ENCODE results near the gene RPS3.
"Not testable (repeated sequence)": the region's sequence is repeated elsewhere in the genome, so short reads cannot be mapped to it uniquely, and the experiment has no call there.

Gene RPS3

GRCh38 chr11:75380245-75380644 lies 19.1 kb upstream of the RPS3 start:
- DNase-seq (ENCODE audit: low spot score) = no peak

GRCh38 chr11:75380716-75381420 lies 18.4 kb upstream of the RPS3 start:
- DNase-seq (ENCODE audit: low spot score) = peak; percentile 45

DNA sequence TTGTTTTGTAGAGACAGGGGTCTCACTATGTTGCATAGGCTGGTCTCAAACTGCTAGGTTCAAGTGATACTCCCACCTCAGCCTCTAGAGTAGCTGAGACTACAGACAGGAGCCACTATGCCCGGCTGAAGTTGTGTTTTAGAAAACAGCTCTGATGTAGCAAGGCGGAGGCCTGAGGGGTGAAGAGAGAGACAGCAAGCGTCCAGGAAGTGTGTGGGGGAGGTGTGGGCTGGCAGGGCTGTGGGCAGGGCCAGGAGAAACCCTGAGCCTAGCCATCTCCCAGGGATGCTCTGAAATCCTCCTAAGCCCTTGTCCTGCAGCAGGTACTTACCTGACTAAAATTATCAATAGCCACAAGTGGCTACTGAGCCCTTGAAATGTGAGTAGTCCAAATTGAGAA lies 16.1 kb upstream of the RPS3 start:
- DNase-seq (ENCODE audit: low spot score) = no peak

GRCh38 chr11:75384438-75385080 lies 14.8 kb upstream of the RPS3 start:
- DNase-seq (ENCODE audit: low spot score) = peak; percentile 74

DNA sequence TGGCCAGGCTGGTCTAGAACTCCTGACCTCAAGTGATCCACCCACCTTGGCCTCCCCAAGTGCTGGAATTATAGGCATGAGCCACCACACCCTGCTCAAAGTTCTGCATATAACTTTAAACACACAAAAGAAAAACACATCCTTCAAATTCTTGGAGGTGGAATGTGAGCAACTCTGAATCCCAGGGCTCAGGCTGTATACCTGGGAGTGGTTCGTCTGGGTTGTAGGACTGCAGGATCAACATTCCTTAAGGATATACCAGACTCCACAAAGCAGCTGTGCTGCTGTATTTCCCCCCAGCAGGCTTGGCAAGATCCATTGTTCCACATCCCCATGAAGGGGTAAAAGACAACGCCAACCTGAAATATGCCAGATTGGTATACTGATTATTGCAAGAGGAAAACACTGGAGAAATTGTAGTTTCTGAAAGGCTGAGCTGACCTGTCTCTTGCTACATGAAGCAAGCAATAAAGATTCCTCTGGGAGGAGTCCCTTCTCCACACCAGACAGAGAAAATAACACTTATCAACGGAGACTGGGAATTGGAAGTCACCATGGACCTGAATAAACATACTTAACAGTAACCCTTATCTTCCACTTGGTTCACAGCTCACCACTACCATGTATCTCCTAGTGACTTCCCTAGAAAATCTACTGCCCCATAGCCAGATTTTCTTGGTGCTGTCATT lies 12.2 kb upstream of the RPS3 start:
- DNase-seq (ENCODE audit: low spot score) = no peak

DNA sequence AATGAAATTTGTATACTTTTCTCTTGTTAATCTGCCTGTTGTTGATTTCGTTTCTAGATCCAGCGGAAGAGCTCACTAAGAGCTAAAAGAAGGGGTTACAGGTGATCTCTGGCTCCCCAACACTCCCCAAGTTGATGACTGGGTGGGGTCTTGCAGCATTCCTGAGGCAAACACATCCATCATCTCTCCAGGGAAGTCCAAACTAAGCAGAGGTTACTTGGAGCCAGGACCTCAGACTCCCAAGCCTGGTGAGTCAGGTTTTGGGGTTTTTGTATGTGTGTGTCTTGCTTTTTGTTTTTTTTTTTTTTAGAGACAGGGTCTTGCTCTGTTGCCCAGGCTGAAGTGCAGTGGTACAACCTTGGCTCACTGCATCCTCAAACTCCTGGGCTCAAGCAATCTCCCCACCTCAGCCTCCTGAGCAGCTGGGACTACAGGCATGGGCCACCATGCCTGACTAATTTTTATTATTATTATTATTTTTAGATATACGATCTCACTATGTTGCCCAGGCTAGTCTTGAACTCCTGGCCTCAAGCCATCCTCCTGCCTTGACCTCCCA lies 11.5 kb upstream of the RPS3 start:
- no peak for DNase-seq (ENCODE audit: low spot score)

- peak; percentile 81 for DNase-seq (ENCODE audit: low spot score)
Observed at GRCh38 chr11:75388386-75389275, 10.7 kb upstream of the RPS3 start.

GRCh38 chr11:75389276-75389605 lies 10.1 kb upstream of the RPS3 start:
- no peak for DNase-seq (ENCODE audit: low spot score)

- DNase-seq (ENCODE audit: low spot score) = no peak
Observed at GRCh38 chr11:75389925-75390324, 9.4 kb upstream of the RPS3 start.

- DNase-seq (ENCODE audit: low spot score) = no peak
Observed at GRCh38 chr11:75394085-75394840, 5.1 kb upstream of the RPS3 start.

DNA sequence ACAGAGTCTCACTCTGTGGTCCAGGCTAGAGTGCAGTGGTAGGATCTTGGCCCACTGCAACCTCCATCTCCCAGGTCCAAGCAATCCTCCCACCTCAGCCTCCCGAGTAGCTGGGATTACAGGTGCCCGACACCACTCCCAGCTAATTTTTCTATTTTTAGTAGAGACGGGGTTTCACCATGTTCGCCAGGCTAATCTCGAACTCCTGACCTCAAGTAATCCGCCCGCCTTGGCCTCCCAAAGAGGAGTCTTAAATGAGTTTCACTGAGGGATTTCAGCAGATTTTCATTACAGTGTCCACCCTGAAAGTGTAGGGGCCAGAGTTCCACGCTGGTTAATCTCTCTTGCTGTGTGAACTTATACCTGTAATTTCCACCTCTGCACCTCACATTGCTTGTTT lies 412 bp upstream of the RPS3 start:
- no peak for DNase-seq (ENCODE audit: low spot score)

- DNase-seq (ENCODE audit: low spot score) = no peak
Observed at GRCh38 chr11:75400146-75400865, 988 bp downstream of the RPS3 start.

- DNase-seq (ENCODE audit: low spot score) = no peak
Observed at GRCh38 chr11:75402002-75402773, 2.9 kb downstream of the RPS3 start.

- no peak for DNase-seq (ENCODE audit: low spot score)
Observed at GRCh38 chr11:75403037-75403436, 3.7 kb downstream of the RPS3 start.

- no peak for DNase-seq (ENCODE audit: low spot score)
Observed at GRCh38 chr11:75403983-75404658, 4.8 kb downstream of the RPS3 start.

GRCh38 chr11:75406338-75406777 lies 7.0 kb downstream of the RPS3 start:
- DNase-seq (ENCODE audit: low spot score) = peak; percentile 67

GRCh38 chr11:75408957-75409219 lies 9.6 kb downstream of the RPS3 start:
- DNase-seq (ENCODE audit: low spot score) = no peak

- DNase-seq (ENCODE audit: low spot score) = not testable (repeated sequence)
Observed at GRCh38 chr11:75409971-75410370, 10.7 kb downstream of the RPS3 start.

GRCh38 chr11:75413146-75413545 lies 13.8 kb downstream of the RPS3 start:
- DNase-seq (ENCODE audit: low spot score) = not testable (repeated sequence)

All from SK-N-DZ (cell line).